WTC11 (cell line): ENCODE results near the gene PARD3B. TPM values are rescaled to one million over a fixed set of nuclear protein-coding genes. Genes with fewer than 3 reads are reported as not detected.

Experiments
- ATAC-seq: fragments of 200-7000 bp; cut with Tn5 transposase; 2 replicates; pipeline ENCODE4 v1.10.0; 2021; ENCODE audit warnings: mild to moderate bottlenecking, moderate library complexity
- CTCF ChIA-PET: fragments of 300-600 bp; sonication (Branson Sonifier 250); formaldehyde crosslinking; loops from one replicate; lab custom pipeline; 2021; ENCODE audit warnings: antibody characterized with exemption; lab: Charles Lee
- POLR2A ChIA-PET: fragments of 350-600 bp; sonication (Branson Sonifier 250); formaldehyde crosslinking; loops from one replicate; lab custom pipeline; 2021; ENCODE audit warnings: antibody characterized with exemption; lab: Charles Lee
- DNase-seq: peaks from one replicate; pipeline ENCODE4 v3.0.0; 2021; ENCODE audit warnings: low spot score
- H3K27ac Mint-ChIP-seq: 2 replicates; pipeline ENCODE4 v1.8.0; 2021; ENCODE audit warnings: mixed read lengths
- H3K27me3 Mint-ChIP-seq: 2 replicates; pipeline ENCODE4 v1.8.0; 2021; ENCODE audit warnings: low read depth, mild to moderate bottlenecking, moderate library complexity, mixed read lengths
- H3K36me3 Mint-ChIP-seq: 2 replicates; pipeline ENCODE4 v1.8.0; 2021; ENCODE audit warnings: mixed read lengths
- H3K4me1 Mint-ChIP-seq: 2 replicates; pipeline ENCODE4 v1.8.0; 2022; ENCODE audit warnings: mixed read lengths
- H3K4me3 Mint-ChIP-seq: 2 replicates; pipeline ENCODE4 v1.8.0; 2021; ENCODE audit warnings: mild to moderate bottlenecking, moderate library complexity, mixed read lengths
- H3K9me3 Mint-ChIP-seq: 2 replicates; pipeline ENCODE4 v1.8.0; 2021; ENCODE audit warnings: mixed read lengths
- ATF1 ChIP-seq: sonication (generic); formaldehyde crosslinking; IDR thresholded peaks from 2 replicates; pipeline ENCODE4 v1.8.1; 2023; ENCODE audit warnings: mild to moderate bottlenecking, moderate library complexity, missing genetic modification reagents
- CREB1 ChIP-seq: sonication (generic); formaldehyde crosslinking; IDR thresholded peaks from 2 replicates; pipeline ENCODE4 v1.8.0; 2023; ENCODE audit warnings: mild to moderate bottlenecking, missing genetic modification reagents
- CREM ChIP-seq: sonication (generic); formaldehyde crosslinking; IDR thresholded peaks from 2 replicates; pipeline ENCODE4 v1.8.1; 2022; ENCODE audit warnings: mild to moderate bottlenecking, missing genetic modification reagents, moderate library complexity
- ELF4 ChIP-seq: sonication (generic); formaldehyde crosslinking; IDR thresholded peaks from 2 replicates; pipeline ENCODE4 v1.8.1; 2022; ENCODE audit warnings: low read depth, mild to moderate bottlenecking, moderate library complexity, missing genetic modification reagents
- ESRRA ChIP-seq: sonication (generic); formaldehyde crosslinking; IDR thresholded peaks from 2 replicates; pipeline ENCODE4 v1.8.1; 2022; ENCODE audit warnings: mild to moderate bottlenecking, missing genetic modification reagents, borderline replicate concordance
- FOXP1 ChIP-seq: sonication (generic); formaldehyde crosslinking; IDR thresholded peaks from 2 replicates; pipeline ENCODE4 v1.8.0; 2022; ENCODE audit warnings: missing genetic modification reagents, mild to moderate bottlenecking, moderate library complexity, borderline replicate concordance
- JAZF1 ChIP-seq: fragments of 250-450 bp; sonication (Bioruptor Pico); IDR thresholded peaks from 2 replicates; pipeline ENCODE4 v1.9.0; 2021; ENCODE audit warnings: moderate library complexity, mild to moderate bottlenecking, inconsistent platforms
- KAT7 ChIP-seq: sonication (generic); formaldehyde crosslinking; IDR thresholded peaks from 2 replicates; pipeline ENCODE4 v1.8.1; 2023; ENCODE audit warnings: missing genetic modification reagents, mild to moderate bottlenecking, borderline replicate concordance
- MYBL2 ChIP-seq: sonication (generic); formaldehyde crosslinking; IDR thresholded peaks from 2 replicates; pipeline ENCODE4 v1.8.1; 2023; ENCODE audit warnings: mild to moderate bottlenecking, moderate library complexity, missing genetic modification reagents
- NFATC4 ChIP-seq: fragments of 250-450 bp; sonication (Bioruptor Pico); IDR thresholded peaks from 2 replicates; pipeline ENCODE4 v1.9.0; 2021; ENCODE audit warnings: mild to moderate bottlenecking
- NFYB ChIP-seq: sonication (generic); formaldehyde crosslinking; conservative IDR thresholded peaks from 2 replicates; pipeline ENCODE4 v1.8.0; 2022; ENCODE audit warnings: low read depth, missing genetic modification reagents
- NR1H2 ChIP-seq: sonication (generic); formaldehyde crosslinking; IDR thresholded peaks from 2 replicates; pipeline ENCODE4 v1.9.0; 2021; ENCODE audit warnings: mild to moderate bottlenecking, moderate library complexity, missing genetic modification reagents
- NR3C1 ChIP-seq: sonication (generic); formaldehyde crosslinking; conservative IDR thresholded peaks from 2 replicates; pipeline ENCODE4 v1.8.1; 2023; ENCODE audit warnings: low read depth, mild to moderate bottlenecking, missing genetic modification reagents
- PRRX2 ChIP-seq: fragments of 250-450 bp; sonication (Bioruptor Pico); IDR thresholded peaks from 2 replicates; pipeline ENCODE4 v1.8.0; 2021; ENCODE audit warnings: mild to moderate bottlenecking
- RELA ChIP-seq: sonication (generic); formaldehyde crosslinking; IDR thresholded peaks from 2 replicates; pipeline ENCODE4 v1.8.1; 2022; ENCODE audit warnings: missing genetic modification reagents, mild to moderate bottlenecking, borderline replicate concordance
- RORB ChIP-seq: fragments of 250-450 bp; sonication (Bioruptor Pico); IDR thresholded peaks from 2 replicates; pipeline ENCODE4 v1.9.0; 2021; ENCODE audit warnings: mild to moderate bottlenecking
- SMAD4 ChIP-seq: sonication (generic); formaldehyde crosslinking; IDR thresholded peaks from 2 replicates; pipeline ENCODE4 v1.8.0; 2022; ENCODE audit warnings: mild to moderate bottlenecking, missing genetic modification reagents
- SOX15 ChIP-seq: fragments of 250-450 bp; sonication (Bioruptor Pico); IDR thresholded peaks from 2 replicates; pipeline ENCODE4 v1.9.0; 2021; ENCODE audit warnings: mild to moderate bottlenecking
- SP1 ChIP-seq: sonication (generic); formaldehyde crosslinking; conservative IDR thresholded peaks from 2 replicates; pipeline ENCODE4 v1.8.1; 2022; ENCODE audit warnings: missing genetic modification reagents
- TCF7 ChIP-seq: sonication (generic); formaldehyde crosslinking; IDR thresholded peaks from 2 replicates; pipeline ENCODE4 v1.8.0; 2022; ENCODE audit warnings: mild to moderate bottlenecking, low read depth, missing genetic modification reagents, moderate library complexity
- TEAD1 ChIP-seq: sonication (generic); formaldehyde crosslinking; IDR thresholded peaks from 2 replicates; pipeline ENCODE4 v1.8.0; 2022; ENCODE audit warnings: mild to moderate bottlenecking, missing genetic modification reagents
- USF1 ChIP-seq: sonication (generic); formaldehyde crosslinking; IDR thresholded peaks from 2 replicates; pipeline ENCODE4 v1.8.0; 2022; ENCODE audit warnings: mild to moderate bottlenecking, missing genetic modification reagents
- ZBTB21 ChIP-seq: sonication (generic); formaldehyde crosslinking; IDR thresholded peaks from 2 replicates; pipeline ENCODE4 v1.8.1; 2023; ENCODE audit warnings: mild to moderate bottlenecking, missing genetic modification reagents, borderline replicate concordance
- ZNF138 ChIP-seq: sonication (generic); formaldehyde crosslinking; conservative IDR thresholded peaks from 2 replicates; pipeline ENCODE4 v1.8.1; 2022; ENCODE audit warnings: mild to moderate bottlenecking, moderate library complexity, missing genetic modification reagents
- ZNF219 ChIP-seq: sonication (generic); formaldehyde crosslinking; IDR thresholded peaks from 2 replicates; pipeline ENCODE4 v1.8.0; 2023; ENCODE audit warnings: missing genetic modification reagents, mild to moderate bottlenecking, borderline replicate concordance
- ZNF396 ChIP-seq: fragments of 250-450 bp; sonication (Bioruptor Pico); IDR thresholded peaks from 2 replicates; pipeline ENCODE4 v1.8.0; 2021; ENCODE audit warnings: mild to moderate bottlenecking, moderate library complexity, borderline replicate concordance
- ZNF423 ChIP-seq: fragments of 250-450 bp; sonication (Bioruptor Pico); IDR thresholded peaks from 2 replicates; pipeline ENCODE4 v2.1.2; 2022; ENCODE audit warnings: mild to moderate bottlenecking, moderate library complexity
- total RNA-seq: library from RNA; stranded (reverse); gene quantifications from 3 replicates; pipeline ENCODE4 v1.2.3, GENCODE V29; 2021
- TF ChIP-seq, protein P1 (sequence below): fragments of 250-450 bp; sonication (Bioruptor Pico); IDR thresholded peaks from 2 replicates; pipeline ENCODE4 v1.9.0; 2021; ENCODE audit warnings: moderate library complexity, mild to moderate bottlenecking, inconsistent platforms, borderline replicate concordance
- TF ChIP-seq, protein P2 (sequence below): fragments of 250-450 bp; sonication (Bioruptor Pico); IDR thresholded peaks from 2 replicates; pipeline ENCODE4 v1.8.0; 2021; ENCODE audit warnings: mild to moderate bottlenecking
- TF ChIP-seq, protein P3 (sequence below): sonication (generic); formaldehyde crosslinking; IDR thresholded peaks from 2 replicates; pipeline ENCODE4 v1.8.0; 2023; ENCODE audit warnings: missing genetic modification reagents, mild to moderate bottlenecking, borderline replicate concordance
- TF ChIP-seq, protein P4 (sequence below): sonication (generic); formaldehyde crosslinking; IDR thresholded peaks from 2 replicates; pipeline ENCODE4 v1.8.1; 2022; ENCODE audit warnings: missing genetic modification reagents, borderline replicate concordance

Gene PARD3B
- total RNA-seq, 1 experiment from 2014 or later, result 5.6 TPM

- no peak overlapping the region for H3K4me3 Mint-ChIP-seq
- no peak for ATAC-seq
- CTCF ChIA-PET, result no interaction called here
- H3K36me3 Mint-ChIP-seq, result no peaks in the 10 kb centered on the region
- no peak overlapping the region for H3K27ac Mint-ChIP-seq
- no peaks in the 10 kb centered on the region for H3K9me3 Mint-ChIP-seq
- DNase-seq, result no peak
- H3K27me3 Mint-ChIP-seq, result no peaks in the 10 kb centered on the region; the same call in none of the 2 replicates
- H3K4me1 Mint-ChIP-seq, result no peaks in the 10 kb centered on the region
- POLR2A ChIA-PET, result no interaction called here
- TF ChIP-seq CREM (CRISPR knock-in tag) (no peak), ATF1 (CRISPR knock-in tag) (no peak), JAZF1 (CRISPR knock-in tag) (no peak), KAT7 (CRISPR knock-in tag) (no peak), ELF4 (CRISPR knock-in tag) (no peak), FOXP1 (CRISPR knock-in tag) (no peak), SOX15 (CRISPR knock-in tag) (no peak), RORB (CRISPR knock-in tag) (no peak), TEAD1 (CRISPR knock-in tag) (no peak), RELA (CRISPR knock-in tag) (no peak), PRRX2 (no peak), NR3C1 (no peak), SMAD4 (CRISPR knock-in tag) (no peak), NFYB (CRISPR knock-in tag) (no peak), TCF7 (CRISPR knock-in tag) (no peak)
- TF ChIP-seq, protein P1, sequence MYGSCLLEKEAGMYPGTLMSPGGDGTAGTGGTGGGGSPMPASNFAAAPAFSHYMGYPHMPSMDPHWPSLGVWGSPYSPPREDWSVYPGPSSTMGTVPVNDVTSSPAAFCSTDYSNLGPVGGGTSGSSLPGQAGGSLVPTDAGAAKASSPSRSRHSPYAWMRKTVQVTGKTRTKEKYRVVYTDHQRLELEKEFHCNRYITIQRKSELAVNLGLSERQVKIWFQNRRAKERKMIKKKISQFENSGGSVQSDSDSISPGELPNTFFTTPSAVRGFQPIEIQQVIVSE, result no peak
- TF ChIP-seq, protein P2, sequence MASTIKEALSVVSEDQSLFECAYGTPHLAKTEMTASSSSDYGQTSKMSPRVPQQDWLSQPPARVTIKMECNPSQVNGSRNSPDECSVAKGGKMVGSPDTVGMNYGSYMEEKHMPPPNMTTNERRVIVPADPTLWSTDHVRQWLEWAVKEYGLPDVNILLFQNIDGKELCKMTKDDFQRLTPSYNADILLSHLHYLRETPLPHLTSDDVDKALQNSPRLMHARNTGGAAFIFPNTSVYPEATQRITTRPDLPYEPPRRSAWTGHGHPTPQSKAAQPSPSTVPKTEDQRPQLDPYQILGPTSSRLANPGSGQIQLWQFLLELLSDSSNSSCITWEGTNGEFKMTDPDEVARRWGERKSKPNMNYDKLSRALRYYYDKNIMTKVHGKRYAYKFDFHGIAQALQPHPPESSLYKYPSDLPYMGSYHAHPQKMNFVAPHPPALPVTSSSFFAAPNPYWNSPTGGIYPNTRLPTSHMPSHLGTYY (CRISPR knock-in tag), result no peak
- TF ChIP-seq, protein P3, sequence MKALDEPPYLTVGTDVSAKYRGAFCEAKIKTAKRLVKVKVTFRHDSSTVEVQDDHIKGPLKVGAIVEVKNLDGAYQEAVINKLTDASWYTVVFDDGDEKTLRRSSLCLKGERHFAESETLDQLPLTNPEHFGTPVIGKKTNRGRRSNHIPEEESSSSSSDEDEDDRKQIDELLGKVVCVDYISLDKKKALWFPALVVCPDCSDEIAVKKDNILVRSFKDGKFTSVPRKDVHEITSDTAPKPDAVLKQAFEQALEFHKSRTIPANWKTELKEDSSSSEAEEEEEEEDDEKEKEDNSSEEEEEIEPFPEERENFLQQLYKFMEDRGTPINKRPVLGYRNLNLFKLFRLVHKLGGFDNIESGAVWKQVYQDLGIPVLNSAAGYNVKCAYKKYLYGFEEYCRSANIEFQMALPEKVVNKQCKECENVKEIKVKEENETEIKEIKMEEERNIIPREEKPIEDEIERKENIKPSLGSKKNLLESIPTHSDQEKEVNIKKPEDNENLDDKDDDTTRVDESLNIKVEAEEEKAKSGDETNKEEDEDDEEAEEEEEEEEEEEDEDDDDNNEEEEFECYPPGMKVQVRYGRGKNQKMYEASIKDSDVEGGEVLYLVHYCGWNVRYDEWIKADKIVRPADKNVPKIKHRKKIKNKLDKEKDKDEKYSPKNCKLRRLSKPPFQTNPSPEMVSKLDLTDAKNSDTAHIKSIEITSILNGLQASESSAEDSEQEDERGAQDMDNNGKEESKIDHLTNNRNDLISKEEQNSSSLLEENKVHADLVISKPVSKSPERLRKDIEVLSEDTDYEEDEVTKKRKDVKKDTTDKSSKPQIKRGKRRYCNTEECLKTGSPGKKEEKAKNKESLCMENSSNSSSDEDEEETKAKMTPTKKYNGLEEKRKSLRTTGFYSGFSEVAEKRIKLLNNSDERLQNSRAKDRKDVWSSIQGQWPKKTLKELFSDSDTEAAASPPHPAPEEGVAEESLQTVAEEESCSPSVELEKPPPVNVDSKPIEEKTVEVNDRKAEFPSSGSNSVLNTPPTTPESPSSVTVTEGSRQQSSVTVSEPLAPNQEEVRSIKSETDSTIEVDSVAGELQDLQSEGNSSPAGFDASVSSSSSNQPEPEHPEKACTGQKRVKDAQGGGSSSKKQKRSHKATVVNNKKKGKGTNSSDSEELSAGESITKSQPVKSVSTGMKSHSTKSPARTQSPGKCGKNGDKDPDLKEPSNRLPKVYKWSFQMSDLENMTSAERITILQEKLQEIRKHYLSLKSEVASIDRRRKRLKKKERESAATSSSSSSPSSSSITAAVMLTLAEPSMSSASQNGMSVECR, result no peak
- TF ChIP-seq, all 79 proteins: peak for 0
Measured at GRCh38 chr2:205657579-205657978, 1112.3 kb downstream of the PARD3B start.

- POLR2A ChIA-PET, result no interaction called here
- H3K36me3 Mint-ChIP-seq, result no peaks in the 10 kb centered on the region
- CTCF ChIA-PET, result no interaction called here
- H3K9me3 Mint-ChIP-seq, result no peaks in the 10 kb centered on the region
- H3K27ac Mint-ChIP-seq, result no peak overlapping the region
- no peaks in the 10 kb centered on the region for H3K4me1 Mint-ChIP-seq
- no peaks in the 10 kb centered on the region; the same call in none of the 2 replicates for H3K27me3 Mint-ChIP-seq
- no peak for TF ChIP-seq ZNF219
- TF ChIP-seq USF1 (CRISPR knock-in tag), result no peak
- TF ChIP-seq SP1 (CRISPR knock-in tag), result no peak
- no peak for TF ChIP-seq ZBTB21 (CRISPR knock-in tag)
- TF ChIP-seq NFATC4 (CRISPR knock-in tag), result no peak
- TF ChIP-seq CREB1 (CRISPR knock-in tag), result no peak
- TF ChIP-seq ZNF423 (CRISPR knock-in tag), result no peak
- no peak for TF ChIP-seq CREM (CRISPR knock-in tag)
- TF ChIP-seq ESRRA (CRISPR knock-in tag), result no peak
- TF ChIP-seq NR1H2, result no peak
- TF ChIP-seq ZNF138 (CRISPR knock-in tag), result no peak
- TF ChIP-seq, protein P4, sequence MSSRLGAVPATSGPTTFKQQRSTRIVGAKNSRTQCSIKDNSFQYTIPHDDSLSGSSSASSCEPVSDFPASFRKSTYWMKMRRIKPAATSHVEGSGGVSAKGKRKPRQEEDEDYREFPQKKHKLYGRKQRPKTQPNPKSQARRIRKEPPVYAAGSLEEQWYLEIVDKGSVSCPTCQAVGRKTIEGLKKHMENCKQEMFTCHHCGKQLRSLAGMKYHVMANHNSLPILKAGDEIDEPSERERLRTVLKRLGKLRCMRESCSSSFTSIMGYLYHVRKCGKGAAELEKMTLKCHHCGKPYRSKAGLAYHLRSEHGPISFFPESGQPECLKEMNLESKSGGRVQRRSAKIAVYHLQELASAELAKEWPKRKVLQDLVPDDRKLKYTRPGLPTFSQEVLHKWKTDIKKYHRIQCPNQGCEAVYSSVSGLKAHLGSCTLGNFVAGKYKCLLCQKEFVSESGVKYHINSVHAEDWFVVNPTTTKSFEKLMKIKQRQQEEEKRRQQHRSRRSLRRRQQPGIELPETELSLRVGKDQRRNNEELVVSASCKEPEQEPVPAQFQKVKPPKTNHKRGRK (CRISPR knock-in tag), result no peak
- TF ChIP-seq ZNF396 (CRISPR knock-in tag), result no peak
- no peak for TF ChIP-seq JAZF1 (CRISPR knock-in tag)
- TF ChIP-seq MYBL2 (CRISPR knock-in tag), result no peak
- no peak for TF ChIP-seq SMAD4 (CRISPR knock-in tag)
- TF ChIP-seq, all 79 proteins: peak for 0
- no peak for ATAC-seq
- H3K4me3 Mint-ChIP-seq, result no peak overlapping the region
- no peak for DNase-seq
Measured at GRCh38 chr2:205658068-205658467, 1112.8 kb downstream of the PARD3B start.
